ENCODE results near the gene OR2M4. TPM values are rescaled to one million over a fixed set of nuclear protein-coding genes. Genes with fewer than 3 reads are reported as not detected.

OR2M4 gene
- total RNA-seq, 2 experiments from 2014 or later, result not detected

- H3K4me1 ChIP-seq (ENCODE audit: insufficient read depth, low read length), result no peaks in the 10 kb centered on the region
- H3K4me3 ChIP-seq (ENCODE audit: low read length), result no peak within 1 kb of the TSS
- H3K27ac ChIP-seq (ENCODE audit: low read depth in 1 of 2, low read length in 2 of 2), result no peak within 1 kb of the TSS
- H3K4me3 Mint-ChIP-seq, result no peak within 1 kb of the TSS
- no peaks in the 10 kb centered on the region for H3K27me3 Mint-ChIP-seq
- no peaks in the 10 kb centered on the region for H3K4me1 Mint-ChIP-seq (ENCODE audit: low read depth)
- intact Hi-C loops (cut with DNase I, micrococcal nuclease), result no loop called here
- no peaks in the 10 kb centered on the region for H3K27me3 ChIP-seq (ENCODE audit: control insufficient read depth in 1 of 2, insufficient read depth in 2 of 2, low read length in 2 of 2)
- no peaks in the 10 kb centered on the region for H3K36me3 ChIP-seq (ENCODE audit: insufficient read depth, low read length)
- H3K9me3 Mint-ChIP-seq, result no peaks in the 10 kb centered on the region
- ATAC-seq (ENCODE audit: poor library complexity) (no peak), DNase-seq (no peak)
- CTCF ChIA-PET, result no interaction called here
- POLR2A ChIA-PET, result interaction anchor here (0.6 kb wide), 1 partner anchor 408 kb away, joined by 3 read pairs; no protein-coding TSS in a partner anchor
- no peaks in the 10 kb centered on the region for H3K36me3 Mint-ChIP-seq (ENCODE audit: low read depth)
- no peaks in the 10 kb centered on the region for H3K9me3 ChIP-seq (ENCODE audit: control insufficient read depth in 1 of 2, insufficient read depth in 1 of 2, low read length in 2 of 2)
- H3K27ac Mint-ChIP-seq, result no peak within 1 kb of the TSS
- TF ChIP-seq CTCF (IDR thresholded peaks at IDR 0.05), result no peak
Observed at GRCh38 chr1:248277876-248278275, 46.7 kb downstream of the OR2M4 start, which contains the start of gene OR2T33. Gene OR2T33, minus strand, starts transcription at chr1:248277976. Its CDS starts 4,162 bp downstream, at chr1:248273814.

GRCh38 chr1:248288391-248288790 is 57.2 kb downstream of the OR2M4 start:
- ChIA-PET CTCF (no interaction called here), POLR2A (no interaction called here)
- H3K4me3 ChIP-seq (ENCODE audit: low read length), result no peak overlapping the region
- H3K27me3 Mint-ChIP-seq, result peaks cover 5% of the 10 kb centered on the region
- no peak overlapping the region for H3K27ac ChIP-seq (ENCODE audit: low read depth in 1 of 2, low read length in 2 of 2)
- H3K36me3 Mint-ChIP-seq (ENCODE audit: low read depth), result no peaks in the 10 kb centered on the region
- H3K27ac Mint-ChIP-seq, result no peak overlapping the region
- no peaks in the 10 kb centered on the region for H3K4me1 ChIP-seq (ENCODE audit: insufficient read depth, low read length)
- intact Hi-C loops (cut with DNase I, micrococcal nuclease), result no loop called here
- no peaks in the 10 kb centered on the region for H3K9me3 ChIP-seq (ENCODE audit: control insufficient read depth in 1 of 2, insufficient read depth in 1 of 2, low read length in 2 of 2)
- no peaks in the 10 kb centered on the region for H3K9me3 Mint-ChIP-seq
- H3K36me3 ChIP-seq (ENCODE audit: insufficient read depth, low read length), result no peaks in the 10 kb centered on the region
- DNase-seq, result no peak
- H3K4me3 Mint-ChIP-seq, result no peak overlapping the region
- no peak for TF ChIP-seq CTCF (IDR thresholded peaks at IDR 0.05)
- no peak for ATAC-seq (ENCODE audit: poor library complexity)
- no peaks in the 10 kb centered on the region for H3K27me3 ChIP-seq (ENCODE audit: control insufficient read depth in 1 of 2, insufficient read depth in 2 of 2, low read length in 2 of 2)
- H3K4me1 Mint-ChIP-seq (ENCODE audit: low read depth), result no peaks in the 10 kb centered on the region

Other genes with a start within 250 kb of the OR2M4 start
- gene OR2L5, start 217.8 kb upstream of the OR2M4 start, total RNA-seq, result not detected
- gene OR2L2, start 201.3 kb upstream of the OR2M4 start, total RNA-seq, result under 1 TPM; 0.19 to 0.22 TPM
- gene OR2L3, start 184.6 kb upstream of the OR2M4 start, total RNA-seq, result not detected
- not detected for gene OR2L13, start 136.2 kb upstream of the OR2M4 start, total RNA-seq
- gene OR2M5, start 86.3 kb upstream of the OR2M4 start, total RNA-seq, result not detected
- gene OR2M2, start 56.6 kb upstream of the OR2M4 start, total RNA-seq, result not detected
- gene OR2M3, start 34.2 kb upstream of the OR2M4 start, total RNA-seq, result not detected
- under 1 TPM in 1 of 2 experiments, not detected in 1; 0.25 TPM for gene OR2T33, start 46.6 kb downstream of the OR2M4 start, total RNA-seq
- not detected for gene OR2T12, start 72.0 kb downstream of the OR2M4 start, total RNA-seq
- gene OR2M7, start 93.2 kb downstream of the OR2M4 start, total RNA-seq, result not detected
- not detected for gene OR14C36, start 117.4 kb downstream of the OR2M4 start, total RNA-seq
- gene OR2T4, start 130.2 kb downstream of the OR2M4 start, total RNA-seq, result not detected
- not detected for gene OR2T6, start 144.3 kb downstream of the OR2M4 start, total RNA-seq
- gene OR2T1, start 171.6 kb downstream of the OR2M4 start, total RNA-seq, result not detected
- gene OR2T2, start 214.2 kb downstream of the OR2M4 start, total RNA-seq, result not detected
- gene OR2T3, start 241.9 kb downstream of the OR2M4 start, total RNA-seq, result not detected